HepG2 (cell line): ENCODE results near the gene CD72. TPM values are rescaled to one million over a fixed set of nuclear protein-coding genes. Genes with fewer than 3 reads are reported as not detected.

ENCODE experiments used
- ASH2L ChIP-seq: fragments of 300-600, 200-600 bp; sonication (generic); IDR thresholded peaks from 2 replicates; pipeline ENCODE4 v1.7.0; 2017; ENCODE audit warnings: low read depth, mild to moderate bottlenecking, moderate library complexity, mixed read lengths, low read length; ENCODE audit not compliant: insufficient read length
- IKZF5 ChIP-seq: IDR thresholded peaks from 2 replicates; pipeline ENCODE4 v1.6.1; 2018; ENCODE audit warnings: missing genetic modification reagents, mild to moderate bottlenecking, missing compliant biosample characterization
- IRF2 ChIP-seq: IDR thresholded peaks from 2 replicates; pipeline ENCODE4 v1.6.1; 2018; ENCODE audit warnings: missing genetic modification reagents, missing compliant biosample characterization
- KLF11 ChIP-seq: IDR thresholded peaks from 2 replicates; pipeline ENCODE4 v1.6.1; 2016; ENCODE audit warnings: missing compliant biosample characterization
- MAZ ChIP-seq, 2 experiments: sonication (generic) in 1 of 2; formaldehyde crosslinking in 1 of 2; IDR thresholded peaks; 2 replicates each; pipeline versions ENCODE4 v1.5.0 to v1.6.1; 2012 to 2020; ENCODE audit warnings: low read depth in 2 of 2, mild to moderate bottlenecking in 2 of 2, borderline replicate concordance in 1 of 2, improper control_type of control experiment in 1 of 2, low read length in 1 of 2, missing genetic modification reagents in 1 of 2, moderate library complexity in 1 of 2
- MXD3 ChIP-seq: IDR thresholded peaks from 2 replicates; pipeline ENCODE4 v1.6.1; 2016; ENCODE audit warnings: mild to moderate bottlenecking, missing biosample characterization, missing genetic modification reagents
- SCMH1 ChIP-seq: sonication (generic); formaldehyde crosslinking; IDR thresholded peaks from 2 replicates; pipeline ENCODE4 v1.9.0; 2021; ENCODE audit warnings: missing genetic modification reagents, mild to moderate bottlenecking, borderline replicate concordance
- SIX4 ChIP-seq: sonication (generic); formaldehyde crosslinking; IDR thresholded peaks from 2 replicates; pipeline ENCODE4 v1.4.0; 2020; ENCODE audit warnings: missing genetic modification reagents
- TFDP2 ChIP-seq: sonication (generic); formaldehyde crosslinking; IDR thresholded peaks from 2 replicates; pipeline ENCODE4 v1.4.0; 2020; ENCODE audit warnings: missing genetic modification reagents
- ZBTB10 ChIP-seq: sonication (generic); formaldehyde crosslinking; IDR thresholded peaks from 2 replicates; pipeline ENCODE4 v1.4.0; 2020; ENCODE audit warnings: missing genetic modification reagents, borderline replicate concordance
- ZBTB2 ChIP-seq: sonication (generic); formaldehyde crosslinking; IDR thresholded peaks from 2 replicates; pipeline ENCODE4 v1.8.0; 2022; ENCODE audit warnings: low read depth, missing genetic modification reagents
- ZFP1 ChIP-seq: IDR thresholded peaks from 2 replicates; pipeline ENCODE4 v1.6.1; 2016
- ZNF563 ChIP-seq: sonication (generic); formaldehyde crosslinking; IDR thresholded peaks from 2 replicates; pipeline ENCODE4 v1.8.0; 2022; ENCODE audit warnings: mild to moderate bottlenecking, moderate library complexity, missing genetic modification reagents
- polyA plus RNA-seq, 8 experiments: library from polyadenylated mRNA; depleted of rRNA in 3 of 8; stranded (reverse) in 7 of 8; unstranded in 1 of 8; fragments of >200 nt; fragmentation: Illumina TruSeq in 4 of 8; extraction: Trizol in 4 of 8; gene quantifications; 2 replicates each; pipeline versions ENCODE4 v1.2.1 to v1.2.3, GENCODE V29; 2011 to 2016; ENCODE audit warnings: low read depth in 4 of 8, missing spikeins in 1 of 8, mixed read lengths in 1 of 8; ENCODE audit not compliant: insufficient read depth in 1 of 8
- total RNA-seq, 5 experiments: library from RNA; depleted of rRNA; stranded (reverse); fragments of >200 nt; fragmentation: Illumina TruSeq; extraction: Trizol; gene quantifications; 2 replicates each; pipeline ENCODE4 v1.2.3, GENCODE V29; 2016; ENCODE audit warnings: low read depth in 1 of 5

Gene CD72
- total and polyA plus RNA-seq, 2 of the 13 experiments (the other 11 are each of a cell fraction or from before 2014, with no cell fraction given), result 0.18 to 1.1 TPM

GRCh38 chr9:35646533-35647265 is 28.5 kb upstream of the CD72 start (continued):
- TF ChIP-seq ZBTB10 (CRISPR knock-in tag), result peak; percentile 64; the same call in 1 of the 2 replicates
- peak; percentile 66; the same call in 1 of the 2 replicates for TF ChIP-seq ZNF563 (CRISPR knock-in tag)
- peak; percentile 47; the same call in 1 of the 2 replicates for TF ChIP-seq MXD3 (CRISPR knock-in tag)
- peak; percentile 15 for TF ChIP-seq ASH2L
- 0 out of 2 replicates have a peak, but pooled peaks have one; percentile 25 for TF ChIP-seq MAZ (IDR thresholded peaks at IDR 0.05; ENCODE audit: borderline replicate concordance, low read depth, low read length)
- TF ChIP-seq MAZ (CRISPR knock-in tag; IDR thresholded peaks at IDR 0.05; ENCODE audit: low read depth), result peak; percentile 60; the same call in 1 of the 2 replicates
- TF ChIP-seq SCMH1 (CRISPR knock-in tag), result no peak
- 0 out of 2 replicates have a peak, but pooled peaks have one; percentile 66 for TF ChIP-seq TFDP2 (CRISPR knock-in tag)
- no peak for TF ChIP-seq ZFP1 (CRISPR knock-in tag)
- 0 out of 2 replicates have a peak, but pooled peaks have one; percentile 47 for TF ChIP-seq IKZF5 (CRISPR knock-in tag)
- peak; percentile 63 for TF ChIP-seq SIX4 (CRISPR knock-in tag)
- 0 out of 2 replicates have a peak, but pooled peaks have one; percentile 26 for TF ChIP-seq KLF11 (CRISPR knock-in tag)
- no peak for TF ChIP-seq ZBTB2 (CRISPR knock-in tag)
- peak; percentile 91 for TF ChIP-seq IRF2 (CRISPR knock-in tag)
